Kasumi-1 (cell line): ENCODE measurements around the gene GAPDH.
"Not testable (repeated sequence)": the region's sequence is repeated elsewhere in the genome, so short reads cannot be mapped to it uniquely, and the experiment has no call there.

Source experiments
- DNase-seq, 2 experiments: peaks; one replicate each; lab custom pipeline; 2025; lab: John Stamatoyannopoulos, UW

Gene GAPDH

GRCh38 chr12:6546016-6546415 is 11.7 kb downstream of the GAPDH start:
- DNase-seq = no peak

GRCh38 chr12:6547566-6547965 is 13.2 kb downstream of the GAPDH start:
- DNase-seq = no peak

GRCh38 chr12:6547987-6548386 is 13.7 kb downstream of the GAPDH start:
- no peak for DNase-seq

- no peak for DNase-seq
Measured at GRCh38 chr12:6548556-6548955, 14.2 kb downstream of the GAPDH start.

- no peak for DNase-seq
Measured at GRCh38 chr12:6548966-6549683, 14.8 kb downstream of the GAPDH start.

GRCh38 chr12:6549684-6550151 is 15.4 kb downstream of the GAPDH start:
- no peak for DNase-seq

GRCh38 chr12:6550294-6551062 is 16.2 kb downstream of the GAPDH start:
- peak; percentile 39 to 64 for DNase-seq

GRCh38 chr12:6551063-6551461 is 16.7 kb downstream of the GAPDH start:
- DNase-seq = no peak

GRCh38 chr12:6551496-6552139 is 17.3 kb downstream of the GAPDH start:
- DNase-seq = no peak

GRCh38 chr12:6552140-6552551 is 17.8 kb downstream of the GAPDH start:
- no peak for DNase-seq

- DNase-seq = no peak
Measured at GRCh38 chr12:6553051-6553868, 18.9 kb downstream of the GAPDH start.

- DNase-seq = peak; percentile 47 to 66
Measured at GRCh38 chr12:6554168-6555017, 20.1 kb downstream of the GAPDH start.

- no peak for DNase-seq
Measured at GRCh38 chr12:6555018-6555691, 20.8 kb downstream of the GAPDH start.

GRCh38 chr12:6556496-6556817 is 22.1 kb downstream of the GAPDH start:
- DNase-seq = not testable (repeated sequence)

- DNase-seq = no peak
Measured at GRCh38 chr12:6556857-6557256, 22.5 kb downstream of the GAPDH start.

- DNase-seq = peak; percentile 18 to 25
Measured at GRCh38 chr12:6558014-6558760, 23.9 kb downstream of the GAPDH start.

GRCh38 chr12:6559500-6559899 is 25.2 kb downstream of the GAPDH start:
- DNase-seq = no peak

GRCh38 chr12:6560501-6561205 is 26.3 kb downstream of the GAPDH start:
- DNase-seq = no peak

GRCh38 chr12:6562881-6563280 is 28.6 kb downstream of the GAPDH start:
- no peak for DNase-seq
